ENCODE measurements around the gene TCF7L1. TPM values are rescaled to one million over a fixed set of nuclear protein-coding genes. Genes with fewer than 3 reads are reported as not detected.

Gene TCF7L1
- total RNA-seq, 2 experiments from 2014 or later = not detected

GRCh38 chr2:85180322-85181133 lies 47.3 kb downstream of the TCF7L1 start:
- Mint-ChIP-seq H3K4me1 (ENCODE audit: low read depth) (peaks cover 15% of the 10 kb centered on the region), H3K27me3 (ENCODE audit: low read depth) (peaks cover 4% of the 10 kb centered on the region), H3K4me3 (no peak overlapping the region), H3K9me3 (ENCODE audit: insufficient read depth) (no peaks in the 10 kb centered on the region), H3K27ac (no peak overlapping the region), H3K36me3 (ENCODE audit: low read depth) (no peaks in the 10 kb centered on the region)
- ChIA-PET CTCF (interaction anchor here (1.1 to 1.6 kb wide), 2 partner anchors 105 to 118 kb away, joined by 3 to 4 read pairs; no protein-coding TSS in a partner anchor), POLR2A (no interaction called here)
- DNase-seq (no peak), ATAC-seq (no peak)

- peaks cover 4% of the 10 kb centered on the region for H3K27me3 Mint-ChIP-seq (ENCODE audit: low read depth)
These were observed 48.0 kb downstream of the TCF7L1 start for GRCh38 chr2:85181134-85181631.

GRCh38 chr2:85181844-85182456 lies 48.8 kb downstream of the TCF7L1 start:
- CTCF ChIA-PET = no interaction called here
- H3K27ac Mint-ChIP-seq = no peak overlapping the region
- DNase-seq (no peak), ATAC-seq (no peak)
- H3K27me3 Mint-ChIP-seq (ENCODE audit: low read depth) = peaks cover 2% of the 10 kb centered on the region
- H3K4me1 Mint-ChIP-seq (ENCODE audit: low read depth) = peaks cover 17% of the 10 kb centered on the region
- POLR2A ChIA-PET = no interaction called here
- no peaks in the 10 kb centered on the region for H3K36me3 Mint-ChIP-seq (ENCODE audit: low read depth)
- H3K4me3 Mint-ChIP-seq = no peak overlapping the region
- no peaks in the 10 kb centered on the region for H3K9me3 Mint-ChIP-seq (ENCODE audit: insufficient read depth)

More at GRCh38 chr2:85181134-85181631, 48.0 kb downstream of the TCF7L1 start:
- Mint-ChIP-seq H3K27ac (no peak overlapping the region), H3K4me1 (ENCODE audit: low read depth) (peaks cover 17% of the 10 kb centered on the region), H3K4me3 (no peak overlapping the region), H3K9me3 (ENCODE audit: insufficient read depth) (no peaks in the 10 kb centered on the region), H3K36me3 (ENCODE audit: low read depth) (no peaks in the 10 kb centered on the region)
- POLR2A ChIA-PET = no interaction called here
- DNase-seq = no peak
- CTCF ChIA-PET = no interaction called here
- no peak for ATAC-seq

- Mint-ChIP-seq H3K9me3 (ENCODE audit: insufficient read depth) (no peaks in the 10 kb centered on the region), H3K27me3 (ENCODE audit: low read depth) (peaks cover 11% of the 10 kb centered on the region), H3K27ac (no peak overlapping the region), H3K36me3 (ENCODE audit: low read depth) (no peaks in the 10 kb centered on the region), H3K4me3 (no peak overlapping the region), H3K4me1 (ENCODE audit: low read depth) (peaks cover 14% of the 10 kb centered on the region)
- CTCF ChIA-PET = no interaction called here
- POLR2A ChIA-PET = no interaction called here
- DNase-seq (no peak), ATAC-seq (no peak)
These were observed 49.9 kb downstream of the TCF7L1 start for GRCh38 chr2:85183076-85183475.

DNA sequence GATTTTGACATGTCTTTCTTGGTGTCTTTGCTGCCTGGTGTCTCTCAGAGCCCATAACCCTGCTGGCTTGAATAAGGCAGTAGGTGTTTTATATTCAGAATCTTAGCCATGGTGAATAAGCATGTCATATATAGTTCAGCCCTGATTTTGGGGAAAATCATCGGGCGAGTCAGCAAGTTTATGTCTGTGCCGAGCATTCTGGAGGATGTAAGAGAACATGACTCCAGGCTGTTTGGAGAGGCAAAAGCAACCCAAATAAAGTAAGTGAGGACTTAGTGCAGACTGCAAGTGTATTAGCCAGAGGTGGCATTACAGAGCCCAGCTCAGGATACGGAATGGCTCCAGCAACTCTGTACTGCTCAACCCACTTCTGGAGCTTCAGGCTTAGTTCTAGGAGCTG lies 50.3 kb downstream of the TCF7L1 start:
- ATAC-seq (no peak), DNase-seq (no peak)
- Mint-ChIP-seq H3K4me1 (ENCODE audit: low read depth) (peaks cover 11% of the 10 kb centered on the region), H3K27me3 (ENCODE audit: low read depth) (peaks cover 12% of the 10 kb centered on the region), H3K27ac (no peak overlapping the region), H3K4me3 (no peak overlapping the region), H3K9me3 (ENCODE audit: insufficient read depth) (no peaks in the 10 kb centered on the region), H3K36me3 (ENCODE audit: low read depth) (no peaks in the 10 kb centered on the region)
- POLR2A ChIA-PET = no interaction called here
- CTCF ChIA-PET = no interaction called here

GRCh38 chr2:85184231-85184630 lies 51.0 kb downstream of the TCF7L1 start:
- no peaks in the 10 kb centered on the region for H3K36me3 Mint-ChIP-seq (ENCODE audit: low read depth)
- H3K4me1 Mint-ChIP-seq (ENCODE audit: low read depth) = peaks cover 8% of the 10 kb centered on the region
- ChIA-PET POLR2A (interaction anchor here (0.6 kb wide), 1 partner anchor 127 kb away, joined by 3 read pairs; no protein-coding TSS in a partner anchor), CTCF (interaction anchor here (1.1 to 1.6 kb wide), 3 partner anchors 14 to 118 kb away, joined by 3 to 5 read pairs (median 3); no protein-coding TSS in a partner anchor)
- H3K27me3 Mint-ChIP-seq (ENCODE audit: low read depth) = peaks cover 14% of the 10 kb centered on the region
- H3K4me3 Mint-ChIP-seq = no peak overlapping the region
- no peaks in the 10 kb centered on the region for H3K9me3 Mint-ChIP-seq (ENCODE audit: insufficient read depth)
- ATAC-seq = no peak
- H3K27ac Mint-ChIP-seq = no peak overlapping the region
- DNase-seq = no peak

DNA sequence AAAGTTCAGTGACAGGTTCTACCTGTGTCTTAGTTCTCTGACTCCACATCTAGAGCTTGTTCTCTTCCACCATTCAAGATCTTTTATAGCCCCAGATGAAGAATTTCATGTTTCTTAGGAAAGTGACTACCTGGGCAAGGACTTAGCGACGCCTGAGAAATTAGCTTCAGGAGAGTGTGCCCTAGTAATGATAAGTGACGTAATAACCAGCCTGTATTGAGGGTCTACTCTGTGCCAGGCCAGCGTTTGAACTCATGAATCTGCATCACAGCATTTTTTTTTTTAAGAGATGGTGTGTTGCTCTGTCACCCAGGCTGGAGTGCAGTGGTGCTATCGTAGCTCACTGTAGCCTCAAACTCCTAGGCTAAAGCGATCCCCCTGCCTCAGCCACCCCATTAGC lies 51.8 kb downstream of the TCF7L1 start:
- ChIA-PET POLR2A (interaction anchor here (0.6 kb wide), 1 partner anchor 126 kb away, joined by 3 read pairs; no protein-coding TSS in a partner anchor), CTCF (interaction anchor here (1.1 to 1.6 kb wide), 4 partner anchors 13 to 119 kb away, joined by 3 to 5 read pairs (median 4); no protein-coding TSS in a partner anchor)
- no peak overlapping the region for H3K4me3 Mint-ChIP-seq
- peaks cover 8% of the 10 kb centered on the region for H3K4me1 Mint-ChIP-seq (ENCODE audit: low read depth)
- H3K36me3 Mint-ChIP-seq (ENCODE audit: low read depth) = no peaks in the 10 kb centered on the region
- no peak overlapping the region for H3K27ac Mint-ChIP-seq
- peaks cover 15% of the 10 kb centered on the region for H3K27me3 Mint-ChIP-seq (ENCODE audit: low read depth)
- no peak for DNase-seq
- H3K9me3 Mint-ChIP-seq (ENCODE audit: insufficient read depth) = no peaks in the 10 kb centered on the region
- ATAC-seq = no peak

DNA sequence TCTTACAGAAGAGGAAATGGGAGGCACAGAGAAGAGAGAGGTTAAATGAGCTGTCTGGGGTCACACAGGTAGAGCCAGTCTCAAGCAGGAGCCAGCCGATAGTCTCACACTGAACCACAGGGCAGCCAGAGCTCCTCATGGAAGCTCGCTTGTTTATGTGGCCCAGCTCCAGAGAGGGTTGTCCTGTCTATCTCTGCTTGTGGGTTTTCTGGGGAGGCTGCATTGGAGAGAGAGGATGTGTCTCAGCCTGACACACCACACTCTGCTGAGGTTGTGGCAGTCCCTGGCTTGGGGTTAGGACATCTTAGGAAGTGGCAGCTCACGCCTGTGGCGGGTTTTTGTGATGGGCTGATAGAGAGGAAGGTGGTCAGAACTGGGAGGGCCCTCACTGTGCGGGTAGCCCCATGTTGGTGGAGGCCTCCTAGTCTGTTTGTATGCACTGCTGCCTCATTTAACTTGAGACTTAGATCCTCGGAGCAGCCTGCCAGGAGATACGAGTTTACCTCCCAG lies 52.3 kb downstream of the TCF7L1 start:
- Mint-ChIP-seq H3K27ac (no peak overlapping the region), H3K4me1 (ENCODE audit: low read depth) (peaks cover 8% of the 10 kb centered on the region), H3K36me3 (ENCODE audit: low read depth) (no peaks in the 10 kb centered on the region), H3K4me3 (no peak overlapping the region), H3K27me3 (ENCODE audit: low read depth) (peaks cover 19% of the 10 kb centered on the region), H3K9me3 (ENCODE audit: insufficient read depth) (no peaks in the 10 kb centered on the region)
- DNase-seq = peak; percentile 26
- ChIA-PET POLR2A (no interaction called here), CTCF (interaction anchor here (0.6 to 1.6 kb wide), 9 partner anchors 8 to 119 kb away, joined by 3 to 5 read pairs (median 4); no protein-coding TSS in a partner anchor)
- peak; percentile 39 for ATAC-seq

GRCh38 chr2:85187069-85187468 lies 53.9 kb downstream of the TCF7L1 start:
- POLR2A ChIA-PET = no interaction called here
- H3K9me3 Mint-ChIP-seq (ENCODE audit: insufficient read depth) = no peaks in the 10 kb centered on the region
- peaks cover 20% of the 10 kb centered on the region for H3K27me3 Mint-ChIP-seq (ENCODE audit: low read depth)
- ATAC-seq (no peak), DNase-seq (no peak)
- H3K36me3 Mint-ChIP-seq (ENCODE audit: low read depth) = no peaks in the 10 kb centered on the region
- H3K4me3 Mint-ChIP-seq = no peak overlapping the region
- no peak overlapping the region for H3K27ac Mint-ChIP-seq
- CTCF ChIA-PET = interaction anchor here (1.0 to 1.5 kb wide), 3 partner anchors 12 to 121 kb away, joined by 3 to 4 read pairs (median 3); no protein-coding TSS in a partner anchor
- H3K4me1 Mint-ChIP-seq (ENCODE audit: low read depth) = peaks cover 8% of the 10 kb centered on the region

DNA sequence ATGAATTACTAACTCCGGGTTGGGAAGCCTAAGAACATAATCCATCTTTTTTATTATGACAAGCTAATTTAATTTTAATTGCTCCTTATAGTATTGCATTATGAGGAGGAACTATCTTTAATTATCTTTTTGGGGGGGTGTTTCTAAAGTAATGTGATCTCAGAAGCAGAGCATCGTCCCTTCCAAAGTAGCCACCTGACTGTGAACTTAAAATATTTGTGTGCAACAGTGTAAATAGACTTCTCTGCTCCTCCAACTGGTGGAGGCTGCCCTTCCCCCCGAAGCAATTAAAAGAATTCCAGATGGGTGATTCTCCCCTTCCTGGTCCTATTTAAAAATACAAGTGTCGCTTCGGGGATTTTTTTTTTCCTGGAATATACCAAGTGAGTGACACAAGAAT lies 55.7 kb downstream of the TCF7L1 start:
- ATAC-seq = no peak
- Mint-ChIP-seq H3K36me3 (ENCODE audit: low read depth) (no peaks in the 10 kb centered on the region), H3K27me3 (ENCODE audit: low read depth) (peaks cover 23% of the 10 kb centered on the region), H3K4me1 (ENCODE audit: low read depth) (peaks cover 8% of the 10 kb centered on the region), H3K9me3 (ENCODE audit: insufficient read depth) (no peaks in the 10 kb centered on the region), H3K27ac (no peak overlapping the region), H3K4me3 (no peak overlapping the region)
- CTCF ChIA-PET = no interaction called here
- POLR2A ChIA-PET = no interaction called here
- no peak for DNase-seq

GRCh38 chr2:85189606-85190270 lies 56.5 kb downstream of the TCF7L1 start:
- H3K4me3 Mint-ChIP-seq = no peak overlapping the region
- POLR2A ChIA-PET = no interaction called here
- DNase-seq (no peak), ATAC-seq (no peak)
- CTCF ChIA-PET = no interaction called here
- H3K27ac Mint-ChIP-seq = no peak overlapping the region
- peaks cover 8% of the 10 kb centered on the region for H3K4me1 Mint-ChIP-seq (ENCODE audit: low read depth)
- H3K36me3 Mint-ChIP-seq (ENCODE audit: low read depth) = no peaks in the 10 kb centered on the region
- H3K9me3 Mint-ChIP-seq (ENCODE audit: insufficient read depth) = no peaks in the 10 kb centered on the region
- H3K27me3 Mint-ChIP-seq (ENCODE audit: low read depth) = peaks cover 23% of the 10 kb centered on the region

Measured in activated CD8-positive, alpha-beta T cell treated with anti-CD3 and anti-CD28 coated beads, Interleukin-2, amount 10 ng/mL, durations not matched to agents 7 days and 5 days (primary cell).